HG03558 (cell line): ENCODE results near the gene NUDCD2.
"Not testable (repeated sequence)": the region's sequence is repeated elsewhere in the genome, so short reads cannot be mapped to it uniquely, and the experiment has no call there.

ENCODE experiments used
- ATAC-seq: cut with Tn5 transposase; IDR thresholded peaks from one replicate; pipeline ENCODE4 v1.9.1; 2021; ENCODE audit warnings: moderate number of reproducible peaks; ENCODE audit not compliant: unreplicated experiment; ENCODE audit errors: extremely low read depth

Gene NUDCD2

DNA sequence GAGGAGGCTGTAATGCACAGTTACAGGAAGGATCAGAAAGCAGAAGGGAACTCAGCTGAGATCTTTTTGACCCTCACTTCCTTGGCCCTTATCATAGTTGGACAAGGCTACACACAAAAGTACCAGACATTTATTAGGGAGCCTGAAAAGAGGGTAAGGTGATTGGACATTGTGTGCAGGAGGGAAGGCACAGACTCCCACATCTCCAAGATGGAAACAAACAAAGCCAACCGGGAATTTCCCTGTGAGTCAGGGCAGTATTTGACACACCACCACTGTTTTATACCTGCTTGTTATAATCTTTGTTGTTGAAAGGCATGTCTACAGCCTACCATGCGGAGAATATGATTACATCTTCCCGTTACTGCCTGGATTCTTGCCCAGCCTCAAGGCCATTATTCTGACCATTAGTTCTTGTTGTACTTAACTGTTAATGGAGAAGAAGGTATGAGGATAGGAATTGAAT, 25.5 kb downstream of the NUDCD2 start:
- no peak for ATAC-seq

DNA sequence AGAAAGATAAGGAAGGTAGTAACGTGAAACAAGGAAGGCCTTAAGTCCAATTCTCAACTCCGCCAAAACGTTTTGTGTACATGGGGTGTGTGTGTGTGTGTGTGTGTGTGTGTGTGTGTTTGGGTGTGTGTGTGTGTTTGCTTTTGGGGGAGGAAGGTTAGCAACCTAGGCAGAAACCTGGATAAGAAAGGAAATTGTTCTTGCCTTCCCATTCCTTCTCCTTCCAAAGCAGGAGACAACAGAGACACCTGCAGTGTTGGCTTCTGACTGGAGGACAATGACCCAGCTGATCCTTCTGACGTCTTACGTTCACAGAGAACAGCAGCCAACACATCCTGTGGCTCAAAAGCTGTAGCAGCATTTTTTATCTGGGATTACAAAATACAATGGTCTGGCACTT, 26.6 kb downstream of the NUDCD2 start:
- ATAC-seq = no peak

DNA sequence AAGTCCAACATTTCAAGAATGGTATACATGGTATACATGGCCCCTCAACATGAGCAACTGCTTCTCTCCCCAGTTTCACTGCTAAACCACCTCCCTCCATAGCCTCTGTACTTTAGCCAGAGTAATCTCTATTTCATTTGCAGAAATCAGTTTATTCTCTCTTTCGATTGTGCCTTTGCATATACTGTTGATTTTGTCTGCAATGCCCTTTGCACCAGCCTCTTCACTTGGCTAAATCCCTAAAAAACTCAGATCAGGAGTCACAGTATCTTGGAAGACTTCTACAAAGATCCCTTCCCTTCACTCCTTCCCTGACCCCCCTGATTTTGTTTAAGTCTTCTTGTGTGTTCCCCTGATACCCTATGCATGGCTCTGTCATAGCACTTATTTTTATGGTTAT, 27.4 kb downstream of the NUDCD2 start:
- ATAC-seq = no peak

DNA sequence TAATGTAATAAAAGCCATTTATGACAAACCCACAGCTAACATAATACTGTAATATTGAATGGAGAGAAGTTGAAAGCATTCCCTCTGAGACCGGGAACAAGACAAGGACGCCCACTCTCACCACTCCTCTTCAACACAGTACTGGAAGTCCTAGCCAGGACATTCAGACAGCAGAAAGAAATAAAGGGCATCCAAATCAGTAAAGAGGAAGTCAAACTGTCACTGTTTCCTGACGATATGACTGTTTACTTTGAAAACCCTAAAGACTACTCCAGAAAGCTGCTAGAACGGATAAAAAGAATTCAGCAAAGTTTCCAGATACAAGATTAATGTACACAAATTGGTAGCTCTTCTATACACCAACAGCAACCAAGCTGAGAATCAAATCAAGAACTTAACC, 33.8 kb downstream of the NUDCD2 start:
- ATAC-seq = not testable (repeated sequence)

DNA sequence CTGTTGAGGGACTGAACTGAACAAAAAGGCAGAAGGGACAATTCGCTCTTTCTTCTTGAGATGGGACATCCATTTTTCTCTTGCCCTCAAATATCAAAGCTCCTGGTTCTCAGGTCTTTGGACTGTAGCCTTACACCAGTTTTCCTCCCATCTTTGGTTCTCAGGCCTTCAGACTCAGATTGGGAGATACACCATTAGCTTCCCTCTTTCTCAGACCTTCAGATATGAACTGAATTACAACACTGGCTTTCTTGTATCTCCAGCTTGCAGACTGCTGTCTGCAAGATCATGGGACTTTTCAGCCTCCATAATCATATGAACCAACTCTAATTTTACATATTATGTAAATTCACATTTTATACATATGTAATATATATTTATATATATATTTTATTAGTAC, 35.1 kb downstream of the NUDCD2 start:
- no peak for ATAC-seq

DNA sequence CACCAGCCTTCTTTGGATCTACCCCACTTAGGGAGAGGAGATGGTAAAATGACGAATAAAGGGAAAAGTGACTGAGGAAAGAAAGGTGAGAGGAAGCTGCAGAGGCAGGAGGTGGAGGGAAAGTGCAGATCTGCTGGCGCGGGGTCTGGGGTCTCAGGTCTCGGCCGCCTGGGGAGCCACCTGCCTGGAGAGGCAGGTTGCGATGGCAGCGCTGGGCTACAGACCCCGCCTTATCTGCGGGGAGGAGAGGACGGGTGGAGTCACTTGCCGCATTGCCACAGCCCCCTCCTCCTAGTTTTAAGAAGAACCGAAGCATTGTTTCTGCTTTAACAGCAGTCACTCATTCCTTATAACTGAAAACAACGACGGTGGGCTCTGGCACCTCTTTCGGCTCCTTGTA, 44.2 kb downstream of the NUDCD2 start:
- ATAC-seq = not testable (repeated sequence)

DNA sequence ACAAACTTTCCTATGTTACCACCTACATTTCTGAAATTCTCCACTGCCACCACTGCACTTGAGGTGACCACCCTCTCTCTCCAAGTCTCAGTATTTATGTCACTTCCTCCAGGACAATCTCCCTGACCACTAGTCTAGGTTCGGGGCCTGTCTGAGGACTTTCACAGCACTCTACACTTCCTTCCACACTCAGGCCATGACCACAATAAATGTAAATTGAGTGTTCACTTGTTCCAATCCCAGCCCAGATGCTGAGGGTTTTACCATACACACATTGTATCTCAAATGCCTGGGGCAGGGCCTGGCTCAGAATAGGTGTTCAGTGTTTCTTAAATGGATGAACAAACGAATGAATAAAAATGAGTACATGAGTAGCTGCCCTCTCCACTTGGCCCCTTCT, 49.4 kb downstream of the NUDCD2 start:
- ATAC-seq = no peak

DNA sequence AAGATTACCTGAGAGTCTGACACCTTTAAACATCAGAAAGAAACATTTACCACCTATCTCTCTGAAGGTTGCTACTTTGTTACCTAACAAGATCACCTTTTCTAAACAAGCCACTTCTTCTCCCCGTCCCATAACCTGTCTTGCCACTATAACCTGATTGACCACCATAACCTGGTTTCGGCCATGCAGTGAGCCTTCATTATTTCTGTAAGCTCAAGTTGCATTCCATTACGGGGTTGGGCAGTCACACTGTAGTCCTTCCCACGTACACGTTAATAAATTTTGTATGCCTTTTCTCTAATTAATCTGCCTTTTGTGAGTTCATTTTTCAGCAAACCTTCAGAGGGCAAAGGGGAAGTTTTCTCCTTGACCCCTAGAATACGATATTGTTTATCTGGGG, 50.5 kb downstream of the NUDCD2 start:
- no peak for ATAC-seq

DNA sequence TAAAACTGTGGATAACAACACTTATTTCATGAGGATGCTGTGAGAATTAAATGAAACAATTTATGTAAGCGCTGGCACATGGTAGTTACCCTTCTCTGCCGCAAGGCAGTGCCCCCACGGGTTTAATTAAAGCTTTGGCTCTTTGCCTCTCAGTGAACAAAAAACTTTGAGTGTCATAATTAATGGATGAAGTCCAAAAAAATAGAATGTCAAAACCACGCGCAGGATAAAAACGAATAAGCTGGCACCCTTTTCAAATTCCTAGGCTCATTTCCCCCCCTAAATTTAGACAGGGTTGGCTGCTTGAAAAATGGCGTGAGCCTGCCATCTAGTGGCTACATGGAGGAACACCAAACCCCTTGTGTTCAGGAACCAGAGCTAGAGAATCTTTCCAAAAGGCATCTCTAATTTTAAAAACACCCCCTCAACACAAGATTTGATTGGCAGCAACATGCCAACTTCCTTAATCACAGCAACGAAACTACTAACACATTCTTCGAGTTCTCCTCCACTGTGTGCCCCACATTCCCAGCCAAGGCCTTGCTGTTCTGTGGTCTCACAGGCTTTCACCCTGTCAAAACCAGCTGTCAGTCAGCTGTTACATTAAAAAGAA, 51.5 kb downstream of the NUDCD2 start:
- peak; percentile 41 for ATAC-seq

DNA sequence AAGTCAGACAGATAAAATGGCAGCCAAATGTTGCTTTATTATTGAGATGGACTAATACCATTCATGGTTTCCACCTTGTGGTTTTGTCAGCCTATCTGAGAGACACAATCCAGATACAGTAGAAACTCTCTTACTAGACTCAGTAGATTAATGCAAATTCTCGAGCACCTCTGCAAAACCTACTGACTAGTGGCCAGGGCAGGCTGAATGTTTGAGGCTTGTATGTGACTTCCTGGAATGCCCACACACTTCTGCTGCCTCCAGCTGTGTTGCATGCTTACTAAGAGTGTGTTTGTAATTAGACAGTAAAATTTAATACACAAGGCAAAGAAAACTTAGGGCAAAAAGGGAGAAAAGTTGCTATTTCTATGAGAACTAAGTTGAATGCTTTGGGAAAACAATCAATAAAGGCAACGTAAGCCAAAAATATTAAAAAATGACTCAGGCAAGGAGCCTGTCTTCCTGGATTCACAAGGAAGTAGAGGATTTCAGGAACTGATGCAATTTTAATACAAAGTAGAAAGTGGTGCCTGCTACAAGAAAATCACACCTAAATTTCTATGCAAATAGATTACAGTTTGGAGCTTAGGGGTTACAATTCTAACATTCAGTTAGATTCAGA, 52.8 kb downstream of the NUDCD2 start:
- ATAC-seq = peak; percentile 87

DNA sequence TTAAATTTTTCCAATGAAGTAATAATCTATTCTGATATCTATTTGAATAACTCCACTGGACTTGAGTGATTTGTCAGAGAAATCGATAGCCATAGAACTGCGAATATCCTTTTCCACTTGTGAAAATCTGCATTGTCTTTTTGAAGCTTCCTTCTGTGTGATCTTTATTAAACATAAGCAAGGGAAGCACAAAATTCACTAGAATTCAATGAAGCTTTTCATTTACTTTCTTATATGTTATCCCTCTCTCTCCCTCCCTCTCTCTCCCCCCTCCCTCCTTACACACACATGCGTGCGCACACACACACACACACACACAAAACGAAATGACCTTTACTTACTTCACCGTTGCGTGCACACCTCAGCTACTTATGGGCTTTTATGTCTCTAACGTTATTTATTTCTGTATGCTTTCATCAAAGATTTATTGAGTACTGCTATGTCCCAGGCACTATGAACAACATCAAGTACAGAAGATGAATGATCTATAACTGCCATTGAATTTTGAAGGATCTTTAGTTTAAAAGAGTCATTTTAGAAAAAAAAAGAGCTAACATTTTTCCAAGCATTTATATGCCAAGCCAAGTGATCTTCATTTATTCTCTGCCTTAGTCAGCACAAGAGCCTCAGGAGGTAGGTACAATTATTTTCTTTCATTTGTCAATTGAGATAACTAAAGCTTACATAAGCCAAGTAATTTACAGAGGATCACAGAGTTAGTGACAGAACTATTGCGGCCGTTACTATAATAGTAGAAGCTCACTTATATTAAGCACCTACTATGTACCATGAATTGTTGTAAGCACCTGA, 55.3 kb downstream of the NUDCD2 start:
- ATAC-seq = no peak

DNA sequence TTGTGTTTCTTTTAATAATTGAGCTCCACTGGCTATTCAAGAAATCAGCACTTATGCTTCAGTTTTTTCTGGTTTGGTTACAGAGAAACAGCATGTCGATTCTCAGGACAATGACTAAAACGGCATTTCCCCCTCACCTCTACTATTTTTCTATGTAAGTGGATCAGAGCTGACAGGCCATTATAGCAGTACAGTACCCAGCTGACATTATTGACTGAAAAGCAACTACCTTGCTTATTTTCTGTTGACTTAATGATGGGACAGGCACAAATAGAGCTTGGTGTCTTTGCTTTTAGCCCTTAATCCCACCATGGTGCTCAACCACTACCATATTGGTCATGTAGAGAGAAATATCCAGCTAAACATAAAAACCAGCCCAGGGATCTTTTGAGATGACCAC, 57.9 kb downstream of the NUDCD2 start:
- ATAC-seq = no peak

DNA sequence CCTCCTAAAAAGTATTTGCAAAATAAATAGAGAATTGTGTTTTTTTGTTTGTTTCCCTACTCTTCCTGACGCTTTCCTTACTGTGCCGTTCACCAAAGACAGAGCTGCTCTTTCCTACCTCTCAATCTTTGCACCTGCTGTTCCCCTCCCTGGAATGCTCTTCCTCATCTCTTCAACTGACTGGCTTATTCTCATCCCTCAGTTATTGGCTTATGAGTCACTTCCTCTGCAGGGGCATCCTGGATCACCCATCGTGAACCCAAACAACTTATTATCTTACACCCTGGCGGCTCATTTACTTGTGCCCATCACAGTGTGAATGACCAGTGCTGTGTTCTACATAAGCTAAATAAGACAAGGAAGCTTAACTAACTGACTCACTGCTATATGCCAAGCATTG, 58.6 kb downstream of the NUDCD2 start:
- ATAC-seq = no peak

DNA sequence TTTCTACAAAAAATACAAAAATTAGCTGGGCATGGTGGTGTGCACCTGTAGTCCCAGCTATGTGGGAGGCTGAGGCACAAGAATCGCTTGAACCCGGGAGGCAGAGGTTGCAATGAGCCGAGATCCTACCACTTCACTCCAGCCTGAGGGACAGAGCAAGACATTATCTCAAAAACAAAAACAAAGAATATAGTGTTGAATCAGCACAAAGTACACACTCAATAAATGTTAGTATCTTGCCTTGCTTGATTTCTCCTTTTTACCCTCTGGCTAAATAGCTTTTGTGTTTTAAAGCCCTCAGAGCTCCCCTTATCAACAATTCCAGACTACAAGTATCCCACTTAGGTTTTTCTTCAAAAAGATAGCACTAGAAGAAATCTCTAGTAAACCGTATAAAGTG, 60.0 kb downstream of the NUDCD2 start:
- no peak for ATAC-seq

DNA sequence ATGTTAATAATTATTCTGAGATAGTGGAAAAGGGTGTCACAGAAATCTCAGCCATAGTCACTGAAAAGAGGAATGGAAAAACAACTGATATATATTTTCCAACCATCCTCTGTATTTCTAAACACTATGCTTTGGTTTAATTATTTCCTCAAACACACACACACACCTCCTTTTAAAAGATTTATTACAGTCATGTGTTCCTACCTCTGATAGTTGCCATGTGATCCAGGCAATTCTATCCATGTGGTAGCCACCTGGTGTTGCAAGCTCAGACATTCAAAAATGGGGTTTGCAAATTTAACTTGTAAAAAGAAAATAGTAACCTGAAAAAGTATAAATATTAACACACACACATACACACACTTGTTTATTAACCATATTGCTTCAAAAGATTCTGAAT, 62.5 kb downstream of the NUDCD2 start:
- ATAC-seq = no peak

DNA sequence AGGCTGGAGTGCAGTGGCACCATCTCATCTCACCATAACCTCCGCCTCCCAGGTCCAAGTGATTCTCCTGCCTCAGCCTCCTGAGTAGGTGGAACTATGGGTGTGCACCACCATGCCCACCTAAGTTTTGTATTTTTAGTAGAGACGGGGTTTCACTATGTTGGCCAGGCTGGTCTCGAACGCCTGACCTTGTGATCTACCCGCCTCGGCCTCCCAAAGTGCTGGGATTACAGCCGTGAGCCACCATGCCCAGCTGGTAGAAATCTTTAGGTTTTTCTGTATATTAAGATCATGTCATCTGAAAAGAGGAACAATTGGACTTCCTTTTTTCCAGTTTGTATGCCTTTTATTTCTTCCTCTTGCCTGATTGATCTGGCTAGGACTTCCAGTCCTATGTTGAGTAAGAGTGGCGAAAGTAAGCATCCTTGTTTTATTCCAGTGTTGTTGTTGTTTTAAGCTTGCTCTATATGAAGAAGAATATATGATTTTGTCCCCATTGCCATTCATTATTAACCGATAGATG, 63.0 kb downstream of the NUDCD2 start:
- not testable (repeated sequence) for ATAC-seq
